ENCODE data around the gene MYH9.

GRCh38 chr22:36267896-36268485 lies 119.8 kb downstream of the MYH9 start:
- TF ChIP-seq CTCF (IDR thresholded peaks at IDR 0.05; ENCODE audit: poor library complexity) (no peak), EZH2 (IDR thresholded peaks at IDR 0.05; ENCODE audit: borderline replicate concordance) (no peak), EZH2phosphoT487 (IDR thresholded peaks at IDR 0.05; ENCODE audit: low read depth, severe bottlenecking, unreplicated experiment) (no peak)

Data from hepatocyte (in vitro differentiated cells).